ENCODE data around the gene RHCE. TPM values are rescaled to one million over a fixed set of nuclear protein-coding genes. Genes with fewer than 3 reads are reported as not detected.

RHCE gene
- polyA plus RNA-seq, 12 donors, result 0.42 to 2.9 (median 1.0) TPM; not detected in 2

Other genes starting within 250 kb of the RHCE start
- gene SYF2, start 188.3 kb downstream of the RHCE start, polyA plus RNA-seq (ENCODE audit: insufficient read length in 12 of 12), result 10 to 100 TPM in 11 of 12 donors, not detected in 1; 46.9 to 72.6 (median 55.0) TPM
- 100 to 1,000 TPM in 3 of 12 donors, 10 to 100 TPM in 8, not detected in 1; 40.4 to 140 (median 74.6) TPM for gene RSRP1, start 173.4 kb downstream of the RHCE start, polyA plus RNA-seq (ENCODE audit: insufficient read length in 12 of 12)
- gene RHD, start 148.3 kb downstream of the RHCE start, polyA plus RNA-seq (ENCODE audit: insufficient read length in 12 of 12), result 1 to 10 TPM in 1 of 12 donors, under 1 TPM in 9, not detected in 2; 0.14 to 1.1 (median 0.71) TPM
- gene TMEM50A, start 82.5 kb downstream of the RHCE start, polyA plus RNA-seq (ENCODE audit: insufficient read length in 12 of 12), result 10 to 100 TPM in 11 of 12 donors, not detected in 1; 58.7 to 79.8 (median 68.9) TPM
- gene MACO1, start 10.1 kb upstream of the RHCE start, polyA plus RNA-seq (ENCODE audit: insufficient read length in 12 of 12), result 10 to 100 TPM in 11 of 12 donors, not detected in 1; 16.5 to 25.2 (median 20.0) TPM
- gene LDLRAP1, start 122.8 kb upstream of the RHCE start, polyA plus RNA-seq (ENCODE audit: insufficient read length in 12 of 12), result 10 to 100 TPM in 11 of 12 donors, not detected in 1; 10.2 to 20.0 (median 13.4) TPM
- 10 to 100 TPM in 9 of 12 donors, 1 to 10 TPM in 2, not detected in 1; 9.3 to 16.2 (median 11.6) TPM for gene MAN1C1, start 196.0 kb upstream of the RHCE start, polyA plus RNA-seq (ENCODE audit: insufficient read length in 12 of 12)

All from muscle of arm (tissue), 12 donors.